HEK293T (cell line): ENCODE measurements around the gene LRRC58.

Experiments used
- ARNT ChIP-seq: fragments of 450-650 bp; IDR thresholded peaks from 2 replicates; pipeline ENCODE4 v1.6.1; 2017; ENCODE audit warnings: mild to moderate bottlenecking
- BHLHE40 ChIP-seq: fragments of 450-650 bp; IDR thresholded peaks from 2 replicates; pipeline ENCODE4 v1.6.1; 2016; ENCODE audit warnings: mild to moderate bottlenecking, moderate library complexity, borderline replicate concordance
- ELF4 ChIP-seq: fragments of 450-650 bp; IDR thresholded peaks from 2 replicates; pipeline ENCODE4 v1.6.1; 2017; ENCODE audit warnings: antibody characterized with exemption
- FOXM1 ChIP-seq: fragments of 450-650 bp; IDR thresholded peaks from 2 replicates; pipeline ENCODE4 v1.6.1; 2017; ENCODE audit warnings: mild to moderate bottlenecking, borderline replicate concordance
- SP1 ChIP-seq: fragments of 450-650 bp; IDR thresholded peaks from 2 replicates; pipeline ENCODE4 v1.6.1; 2017
- SUZ12 ChIP-seq: fragments of 450-650 bp; IDR thresholded peaks from 2 replicates; pipeline ENCODE4 v1.6.1; 2016; ENCODE audit warnings: mild to moderate bottlenecking
- TARDBP ChIP-seq: fragments of 450-650 bp; IDR thresholded peaks from 2 replicates; pipeline ENCODE4 v1.6.1; 2016
- ZNF384 ChIP-seq: fragments of 450-650 bp; IDR thresholded peaks from 2 replicates; pipeline ENCODE4 v1.6.1; 2016

DNA sequence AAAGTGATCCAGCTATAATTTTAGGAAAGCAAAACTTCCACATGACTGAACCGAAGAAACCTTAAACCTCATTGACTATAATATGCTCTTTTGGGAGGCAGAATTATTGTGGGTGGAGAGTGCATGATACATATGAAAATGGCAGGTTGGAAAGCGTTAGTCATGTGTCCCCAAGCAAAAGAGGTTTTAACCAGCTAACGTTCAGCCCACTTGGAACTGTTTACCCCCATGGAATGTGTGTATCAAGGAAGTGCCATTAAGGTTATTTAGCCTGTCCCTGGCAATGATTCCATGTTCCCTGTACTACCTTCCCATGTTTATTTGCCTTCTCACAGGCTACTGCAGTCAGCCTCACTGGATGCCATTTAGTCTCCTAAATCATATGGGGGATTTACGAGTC lies 44.1 kb upstream of the LRRC58 start:
- TF ChIP-seq SP1: no peak
- TF ChIP-seq ARNT: no peak
- no peak for TF ChIP-seq FOXM1
- no peak for TF ChIP-seq TARDBP
- no peak for TF ChIP-seq BHLHE40
- no peak for TF ChIP-seq ELF4
- TF ChIP-seq SUZ12: no peak
- TF ChIP-seq ZNF384: no peak
